ENCODE results near the gene MGAT5B. TPM values are rescaled to one million over a fixed set of nuclear protein-coding genes. Genes with fewer than 3 reads are reported as not detected.

The MGAT5B gene
- total and polyA plus RNA-seq, 10 of the 15 experiments (the other 5 are each of a cell fraction or from before 2014, with no cell fraction given): 0.13 TPM; not detected in 9

GRCh38 chr17:76903631-76904030, 35.4 kb downstream of the MGAT5B start:
- in situ Hi-C loops (cut with MboI) (no loop called here), intact Hi-C loops (cut with micrococcal nuclease; ENCODE audit: unreplicated experiment) (no loop called here)
- H3K36me3 ChIP-seq (ENCODE audit: control insufficient read depth in 2 of 2, insufficient read depth in 2 of 2, low read length in 1 of 2): no peaks in the 10 kb centered on the region
- H4K20me1 ChIP-seq (ENCODE audit: control insufficient read depth, insufficient read depth): no peaks in the 10 kb centered on the region
- H3K4me2 ChIP-seq (ENCODE audit: control insufficient read depth, insufficient read depth): no peak overlapping the region
- FAIRE-seq (no peak), DNase-seq (ENCODE audit: low read depth, low spot score) (no peak), ATAC-seq (no peak)
- no peak overlapping the region for H3K4me3 ChIP-seq
- WGBS (ENCODE audit: insufficient coverage, insufficient replicate concordance, low lambda C conversion rate, missing lambda C conversion rate): 37% methylated on average over 9 of the region's 9 CpGs
- H3K27me3 ChIP-seq (replicated peaks in 1 of 2; ENCODE audit: control insufficient read depth in 2 of 2, insufficient read depth in 2 of 2, low read length in 1 of 2): no peaks in the 10 kb centered on the region; a peak in 1 of 4 replicates
- no peaks in the 10 kb centered on the region for H3K9me3 ChIP-seq (replicated peaks; ENCODE audit: control insufficient read depth, insufficient read depth, low read length)
- no TSS peak for BruUV-seq (replicated peaks)
- no peak overlapping the region for H3K27ac ChIP-seq (ENCODE audit: control insufficient read depth, insufficient read depth)
- no peak overlapping the region for H2AFZ ChIP-seq (ENCODE audit: control insufficient read depth, low read depth, low read length)
- H3K9ac ChIP-seq (ENCODE audit: control insufficient read depth, insufficient read depth, low read length): no peak overlapping the region
- H3K79me2 ChIP-seq (ENCODE audit: control insufficient read depth, insufficient read depth, low read length): no peaks in the 10 kb centered on the region
- POLR2A ChIA-PET: interaction anchor here (0.5 kb wide), 1 partner anchor 92 kb away, joined by 5 read pairs; no protein-coding TSS in a partner anchor
- no peaks in the 10 kb centered on the region for H3K4me1 ChIP-seq (ENCODE audit: control insufficient read depth, insufficient read depth, low read length)
- CTCF ChIA-PET: no interaction called here
- TF ChIP-seq ZNF687 (IDR thresholded peaks at IDR 0.05): no peak
- no peak for TF ChIP-seq WRNIP1 (IDR thresholded peaks at IDR 0.05; ENCODE audit: borderline replicate concordance, low read depth, low read length)
- TF ChIP-seq YBX1 (IDR thresholded peaks at IDR 0.05): no peak
- TF ChIP-seq GABPA (IDR thresholded peaks at IDR 0.05; ENCODE audit: low read depth): no peak
- TF ChIP-seq NR2C1 (IDR thresholded peaks at IDR 0.05): no peak
- TF ChIP-seq MAX (IDR thresholded peaks at IDR 0.05; ENCODE audit: low read depth, low read length): no peak
- no peak for TF ChIP-seq HSF1 (IDR thresholded peaks at IDR 0.05; ENCODE audit: low read depth, low read length)
- TF ChIP-seq IKZF2 (IDR thresholded peaks at IDR 0.05): no peak
- no peak for TF ChIP-seq BCLAF1 (IDR thresholded peaks at IDR 0.05)
- RAD21 ChIA-PET (ENCODE audit: unreplicated experiment): no interaction called here
- SMC1A ChIA-PET (ENCODE audit: uncharacterized antibody, unreplicated experiment): no interaction called here
